ENCODE measurements around the gene KIRREL2.
"Not testable (repeated sequence)": the region's sequence is repeated elsewhere in the genome, so short reads cannot be mapped to it uniquely, and the experiment has no call there.

KIRREL2 gene

DNA sequence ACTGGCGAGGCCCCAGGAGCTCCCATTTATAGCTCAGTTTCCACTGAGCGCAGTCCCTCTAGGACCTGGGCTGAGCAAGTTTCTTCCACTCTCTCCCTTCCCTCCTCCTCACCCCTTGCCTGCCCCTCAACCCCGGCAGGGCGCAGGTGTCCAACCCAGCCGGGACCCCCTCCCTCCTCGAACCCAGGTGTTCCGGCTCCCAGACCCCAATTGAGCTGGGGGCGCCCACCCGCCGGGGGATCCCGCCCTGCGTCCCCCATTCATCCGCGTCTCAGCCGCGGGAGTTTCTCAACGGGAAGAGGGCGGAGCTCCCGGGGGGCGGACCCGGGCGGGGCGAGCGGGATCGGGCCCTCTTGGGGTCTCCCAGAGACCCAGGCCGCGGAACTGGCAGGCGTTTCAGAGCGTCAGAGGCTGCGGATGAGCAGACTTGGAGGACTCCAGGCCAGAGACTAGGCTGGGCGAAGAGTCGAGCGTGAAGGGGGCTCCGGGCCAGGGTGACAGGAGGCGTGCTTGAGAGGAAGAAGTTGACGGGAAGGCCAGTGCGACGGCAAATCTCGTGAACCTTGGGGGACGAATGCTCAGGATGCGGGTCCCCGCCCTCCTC lies at the start of gene KIRREL2:
KIRREL2 (plus strand) TSS at position 366 of the 604 bp plus-strand sequence; CDS start at position 575, 209 bp downstream.
- peak; percentile 24 for DNase-seq

DNA sequence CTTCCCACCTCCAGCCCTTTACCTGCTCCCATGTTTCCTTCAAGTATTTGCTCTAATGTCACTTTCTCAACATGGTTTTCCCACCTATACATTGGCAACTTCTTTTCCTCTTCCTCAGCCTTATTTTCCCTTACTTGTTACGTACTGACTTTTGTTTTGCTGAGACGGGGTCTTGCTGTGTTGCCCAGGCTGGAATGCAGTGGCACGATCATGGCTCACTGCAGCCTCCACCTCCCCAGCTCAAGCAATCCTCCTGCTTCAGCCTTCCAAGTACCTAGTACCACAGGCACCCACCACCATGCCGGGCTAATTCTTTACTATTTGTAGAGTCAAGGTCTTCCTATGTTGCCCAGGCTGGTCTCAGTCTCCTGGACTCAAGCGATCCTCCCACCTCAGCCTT lies 49.1 kb upstream of the KIRREL2 start:
- DNase-seq: no peak

DNA sequence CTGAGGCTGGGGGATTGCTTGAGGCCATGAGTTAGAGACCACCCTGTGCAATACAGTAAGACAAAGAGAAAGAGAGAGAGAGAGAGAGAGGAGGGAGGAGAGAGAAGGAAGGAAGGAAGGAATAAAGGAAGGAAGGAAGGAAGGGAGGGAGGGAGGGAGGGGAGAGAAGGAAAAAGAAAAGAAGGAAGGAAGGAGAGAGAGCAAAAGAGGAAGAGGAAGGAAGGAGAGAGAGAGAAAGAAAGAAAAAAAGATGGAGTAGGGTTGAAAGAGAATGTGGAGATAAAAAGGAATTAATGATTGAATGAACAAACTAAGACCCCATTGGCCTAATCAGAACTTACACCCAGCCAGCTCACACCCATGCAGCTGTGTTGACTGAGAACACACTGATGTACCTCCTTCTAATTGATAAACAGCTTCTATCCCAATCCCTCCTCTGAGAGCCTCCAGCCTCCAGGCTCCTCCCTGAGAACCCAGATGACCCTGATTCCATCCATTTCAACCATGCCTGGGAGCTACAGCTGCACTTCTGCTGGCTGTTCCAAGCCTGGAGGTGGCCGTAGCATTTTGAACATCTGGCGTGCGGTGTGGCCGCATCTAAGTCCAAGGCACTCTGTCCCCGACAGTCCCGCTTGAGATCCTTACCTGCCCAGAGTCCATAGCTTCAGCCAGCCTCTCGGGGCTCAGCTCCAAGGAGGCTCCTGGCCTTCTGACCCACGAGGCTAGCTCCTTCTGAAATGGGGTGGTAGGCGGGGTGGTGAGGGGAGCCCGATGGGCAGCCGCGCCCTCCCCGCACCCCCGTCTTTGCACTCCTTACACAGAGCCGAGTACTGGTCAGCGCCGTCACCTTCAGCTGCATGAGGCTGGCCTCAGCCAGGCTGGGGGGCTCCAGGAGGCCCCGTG lies 45.1 kb upstream of the KIRREL2 start:
- no peak for DNase-seq

DNA sequence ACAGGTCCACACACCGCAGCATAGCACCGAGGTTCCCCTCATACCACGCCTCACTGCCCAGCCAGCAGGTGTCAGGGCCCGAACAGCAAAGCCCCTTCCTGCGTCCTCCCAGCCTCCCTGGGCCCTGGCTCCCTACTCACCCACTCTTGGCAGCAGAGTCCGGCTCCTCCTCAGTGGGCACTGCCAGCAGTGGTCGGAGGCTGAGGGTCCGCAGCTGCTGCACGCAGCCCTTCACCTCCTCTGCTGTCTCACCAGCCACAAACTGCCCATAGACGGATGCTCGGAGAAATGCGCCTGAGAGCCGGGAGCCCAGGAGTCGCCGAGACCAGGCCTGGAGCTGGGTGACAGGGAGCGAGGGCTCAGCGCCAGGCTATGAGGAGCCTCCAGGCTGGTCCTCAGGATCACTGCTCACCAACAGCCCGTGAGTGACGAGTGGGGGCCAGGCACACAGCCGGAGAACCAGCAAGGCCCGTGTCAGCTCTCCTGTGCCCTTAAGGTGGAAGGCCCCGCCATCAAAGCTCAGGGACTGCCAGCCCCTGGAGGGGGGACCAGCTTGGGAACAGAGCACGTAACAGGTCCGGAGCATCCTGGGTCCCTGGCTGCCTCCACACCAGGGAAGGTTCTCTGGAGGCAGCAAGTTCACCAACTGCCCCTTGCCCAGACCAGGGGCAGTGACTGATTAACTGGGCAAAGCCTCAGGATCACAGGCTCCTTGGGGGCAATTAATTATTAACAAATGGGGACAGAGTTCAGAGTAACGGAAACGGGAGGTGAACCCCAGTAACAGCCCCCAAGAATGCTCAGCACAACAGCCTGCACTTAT lies 44.3 kb upstream of the KIRREL2 start, which contains the start of gene PRODH2:
PRODH2 (minus strand) TSS at position 626 of the 823 bp plus-strand sequence; CDS start at position 586, 40 bp downstream.
- DNase-seq: no peak

DNA sequence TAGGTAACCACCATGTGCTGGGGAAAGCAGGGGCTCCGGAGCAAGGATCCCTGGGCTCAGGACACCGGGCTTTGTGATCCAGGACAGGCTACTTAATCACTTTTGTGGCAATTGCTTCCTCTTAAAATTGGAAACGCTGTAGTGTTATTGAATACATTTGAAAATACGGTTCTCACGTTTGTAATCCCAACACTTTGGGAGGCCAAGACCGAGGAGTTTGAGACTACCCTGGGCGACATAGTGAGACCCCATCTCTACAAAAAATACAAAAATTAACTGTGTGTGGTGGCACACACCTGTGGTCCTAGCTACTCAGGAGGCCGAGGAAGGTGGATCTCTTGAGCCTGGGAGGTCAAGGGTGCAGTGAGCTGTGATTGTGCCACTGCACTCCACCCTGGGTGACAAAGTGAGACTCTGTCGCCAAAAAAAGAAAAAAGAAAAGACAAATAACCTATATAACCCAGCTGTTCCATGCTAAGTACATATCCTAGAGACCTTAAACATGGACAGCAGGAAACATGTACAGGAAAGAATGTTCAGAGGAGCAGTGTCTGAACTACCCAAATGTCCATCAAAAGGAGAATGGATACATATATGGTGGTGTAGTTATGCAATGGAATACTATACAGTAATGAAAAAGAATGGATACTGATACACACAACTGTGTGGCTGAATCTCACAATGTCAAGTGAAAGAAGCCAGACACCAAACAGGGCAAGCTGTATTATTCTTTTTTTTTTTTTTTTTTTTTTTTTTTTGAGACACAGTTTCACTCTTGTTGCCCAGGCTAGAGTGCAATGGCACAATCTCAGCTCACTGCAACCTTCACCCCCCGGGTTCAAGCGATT lies 43.4 kb upstream of the KIRREL2 start:
- DNase-seq: no peak

DNA sequence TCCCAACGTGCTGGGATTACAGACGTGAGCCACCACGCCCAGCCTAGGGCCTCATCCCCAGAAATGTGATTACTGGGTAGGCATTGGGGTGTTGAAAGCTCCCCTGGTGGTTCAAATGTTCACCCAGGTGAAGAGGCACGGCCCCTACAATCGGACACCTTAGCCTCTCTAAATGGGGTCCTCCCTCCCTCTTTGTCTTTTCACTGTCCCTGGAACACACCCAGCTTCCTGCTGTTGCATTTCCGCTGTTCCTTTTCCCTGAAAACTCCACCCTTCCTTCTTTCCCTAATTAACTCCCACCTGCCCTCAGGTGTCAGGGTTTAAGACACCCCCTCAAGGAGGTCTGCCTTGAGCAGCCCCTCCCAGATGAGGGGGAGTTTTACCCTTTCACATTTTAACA lies 40.4 kb upstream of the KIRREL2 start:
- no peak for DNase-seq

DNA sequence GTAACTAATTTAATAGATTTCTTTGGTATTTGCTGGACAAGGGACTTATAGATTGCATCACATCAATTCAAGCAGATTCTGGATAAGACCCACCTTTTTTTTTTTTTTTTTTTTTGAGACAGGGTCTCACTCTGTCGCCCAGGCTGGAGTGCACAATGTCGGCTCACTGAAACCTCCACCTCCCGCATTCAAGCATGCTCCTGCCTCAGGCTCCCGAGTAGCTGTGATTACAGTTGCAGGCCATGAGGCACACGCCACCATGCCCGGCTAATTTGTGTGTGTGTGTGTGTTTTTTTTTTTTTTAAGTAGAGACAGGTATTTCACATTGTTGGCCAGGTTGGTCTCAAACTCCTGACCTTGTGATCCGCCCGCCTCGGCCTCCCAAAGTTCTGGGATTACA lies 39.9 kb upstream of the KIRREL2 start:
- DNase-seq: no peak

DNA sequence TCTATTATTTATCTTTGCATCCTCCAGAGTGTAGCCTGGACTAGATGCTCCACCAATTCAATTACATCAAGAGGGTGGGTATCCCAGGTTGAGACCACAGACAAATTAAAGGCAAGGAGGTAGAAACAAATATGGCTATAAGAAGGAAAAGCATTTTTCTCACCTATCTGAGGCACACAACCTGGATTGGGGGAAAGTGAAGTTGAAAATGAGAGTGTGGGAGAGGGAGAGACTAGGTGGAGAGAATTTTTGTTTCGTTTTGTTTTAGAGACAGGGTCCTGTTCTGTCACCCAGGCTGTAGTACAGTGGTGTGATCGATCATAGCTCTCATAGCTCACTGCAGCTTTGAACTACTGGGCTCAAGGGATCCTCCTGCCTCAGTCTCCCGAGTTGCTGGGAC lies 38.3 kb upstream of the KIRREL2 start:
- DNase-seq: no peak

DNA sequence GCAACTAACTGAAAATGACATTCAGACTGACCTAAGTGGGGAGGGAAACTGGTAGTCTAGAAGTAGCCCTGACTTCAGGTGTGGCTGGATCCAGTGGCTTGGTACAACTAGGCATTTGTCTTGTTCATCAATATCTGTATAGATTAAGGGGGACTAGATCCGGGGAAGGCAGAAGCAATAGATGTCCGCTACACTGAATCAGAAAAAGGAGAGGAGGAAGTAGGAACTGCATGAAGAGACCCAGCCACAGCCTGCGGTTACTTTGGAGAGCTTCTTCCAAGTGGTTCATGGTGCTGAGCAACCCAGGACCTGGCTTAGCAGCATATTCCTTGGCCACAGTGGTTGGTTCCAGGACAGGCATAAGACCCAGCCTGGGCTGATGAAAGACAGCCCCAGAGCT lies 34.1 kb upstream of the KIRREL2 start:
- no peak for DNase-seq

DNA sequence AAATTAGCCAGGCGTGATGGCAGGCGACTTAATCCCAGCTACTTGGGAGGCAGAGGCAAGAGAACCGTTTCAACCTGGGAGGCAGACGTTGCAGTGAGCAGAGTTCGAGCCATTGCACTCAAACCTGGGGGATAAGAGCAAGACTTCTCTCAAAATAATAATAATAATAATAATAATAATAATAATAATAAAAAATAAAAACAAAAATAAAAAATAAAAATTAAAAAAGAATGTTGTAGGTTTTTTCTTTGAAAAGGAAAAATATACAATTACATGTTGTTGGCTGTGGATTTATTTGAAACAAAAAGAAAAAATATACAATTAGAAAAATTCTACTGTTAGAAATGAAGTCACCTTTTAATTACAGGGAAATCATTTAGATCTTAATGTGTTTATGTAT lies 32.6 kb upstream of the KIRREL2 start:
- no peak for DNase-seq

DNA sequence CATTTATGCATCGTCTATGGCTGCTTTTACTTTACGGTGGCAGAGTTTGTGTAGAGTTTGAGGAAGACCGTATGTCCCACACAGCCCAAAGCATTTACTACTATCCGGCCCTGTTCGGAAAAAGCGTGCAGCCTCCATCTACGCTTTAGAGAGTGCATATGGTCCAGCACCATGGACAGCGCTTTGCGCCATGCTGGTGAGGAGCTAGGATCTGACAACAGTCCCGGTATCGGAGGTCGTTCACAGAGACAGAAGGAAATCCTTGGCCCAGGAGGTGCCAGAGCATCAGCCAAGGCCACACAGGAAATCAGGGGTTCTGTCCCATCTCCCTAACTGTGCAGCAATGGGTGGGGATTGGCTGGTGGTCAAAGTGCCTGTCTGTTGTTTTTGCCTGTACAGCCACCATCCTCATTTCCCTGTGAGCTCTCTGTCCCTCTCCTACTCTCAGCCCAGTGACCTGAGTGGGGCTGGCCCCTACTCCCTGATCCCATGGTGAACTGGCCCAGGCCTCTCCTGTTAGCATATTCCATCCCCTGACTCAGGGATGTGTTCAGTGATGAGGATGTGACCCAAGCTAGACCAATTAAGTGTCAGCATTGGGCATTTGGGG lies 27.9 kb upstream of the KIRREL2 start:
- DNase-seq: peak; percentile 56

DNA sequence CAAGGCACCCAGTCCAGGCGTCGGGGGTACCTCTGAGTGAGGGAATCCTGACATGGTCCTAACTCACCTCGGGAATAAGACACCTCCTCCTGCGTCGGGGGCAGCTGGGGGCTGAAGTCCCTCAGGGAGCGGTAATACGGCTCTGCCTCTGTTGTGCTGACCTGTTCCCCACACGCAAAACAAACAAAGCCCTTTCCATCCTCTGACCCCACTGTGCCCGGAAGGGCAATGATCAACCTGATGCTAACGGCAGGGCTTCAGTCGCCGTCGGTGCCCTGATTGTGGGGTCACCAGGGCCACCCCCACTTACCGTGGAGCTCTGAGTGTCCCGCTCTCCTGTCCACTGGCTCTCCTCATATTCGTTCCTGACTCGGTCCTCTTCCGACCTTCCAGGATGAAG lies 25.7 kb upstream of the KIRREL2 start:
- no peak for DNase-seq

DNA sequence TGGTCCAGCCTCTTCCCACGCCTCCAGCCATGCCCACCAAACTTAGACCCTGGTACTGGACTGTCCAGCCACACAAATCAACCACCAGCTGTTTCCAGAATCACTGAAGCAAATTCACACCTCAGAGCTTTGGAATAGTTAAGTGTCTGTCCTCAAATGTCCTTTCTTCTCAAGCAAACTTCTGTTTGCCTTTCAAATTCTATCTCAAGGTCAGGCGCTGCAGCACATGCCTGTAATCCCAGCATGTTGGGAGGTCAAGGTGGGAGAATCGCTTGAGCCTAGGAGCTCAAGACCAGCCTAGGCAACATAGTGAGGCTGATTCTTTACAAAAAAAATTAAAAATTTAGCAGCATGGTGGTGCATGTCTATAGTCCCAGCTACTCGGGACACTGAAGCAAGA lies 24.7 kb upstream of the KIRREL2 start:
- no peak for DNase-seq

DNA sequence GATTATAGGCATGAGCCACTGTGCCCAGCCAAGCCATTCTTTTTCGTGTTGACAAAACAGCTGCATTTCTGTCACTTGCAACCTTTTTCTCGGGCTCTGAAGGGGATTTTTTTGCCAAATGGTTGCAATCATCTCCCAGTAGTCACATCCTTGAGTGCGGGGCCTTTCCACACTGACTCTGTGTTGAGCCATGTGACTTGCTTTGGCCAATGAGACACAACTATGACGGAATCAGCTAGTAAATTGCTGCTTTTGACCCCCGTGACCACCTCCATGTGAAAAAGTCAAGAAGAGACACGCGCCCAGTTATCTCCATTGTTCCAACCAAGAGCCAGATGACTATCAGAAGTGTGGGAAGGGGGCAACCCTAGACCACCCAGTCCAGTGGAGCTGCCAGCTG lies 22.7 kb upstream of the KIRREL2 start:
- no peak for DNase-seq

DNA sequence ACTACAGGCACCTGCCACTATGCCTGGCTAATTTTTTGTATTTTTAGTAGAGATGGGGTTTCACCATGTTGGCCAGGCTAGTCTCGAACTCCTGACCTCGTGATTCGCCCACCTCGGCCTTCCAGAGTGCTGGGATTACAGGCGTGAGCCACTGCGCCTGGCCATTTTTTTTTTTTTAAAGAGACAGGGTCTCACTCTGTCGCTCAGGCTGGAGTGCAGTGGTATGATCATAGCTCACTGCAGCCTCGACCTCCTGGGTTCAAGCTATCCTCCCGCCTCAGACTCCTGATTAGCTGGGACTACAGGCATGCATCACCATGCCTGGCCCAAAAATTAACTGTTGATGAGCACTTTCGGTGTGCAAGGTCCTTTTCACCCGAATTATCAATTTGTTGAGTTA lies 20.6 kb upstream of the KIRREL2 start:
- not testable (repeated sequence) for DNase-seq

DNA sequence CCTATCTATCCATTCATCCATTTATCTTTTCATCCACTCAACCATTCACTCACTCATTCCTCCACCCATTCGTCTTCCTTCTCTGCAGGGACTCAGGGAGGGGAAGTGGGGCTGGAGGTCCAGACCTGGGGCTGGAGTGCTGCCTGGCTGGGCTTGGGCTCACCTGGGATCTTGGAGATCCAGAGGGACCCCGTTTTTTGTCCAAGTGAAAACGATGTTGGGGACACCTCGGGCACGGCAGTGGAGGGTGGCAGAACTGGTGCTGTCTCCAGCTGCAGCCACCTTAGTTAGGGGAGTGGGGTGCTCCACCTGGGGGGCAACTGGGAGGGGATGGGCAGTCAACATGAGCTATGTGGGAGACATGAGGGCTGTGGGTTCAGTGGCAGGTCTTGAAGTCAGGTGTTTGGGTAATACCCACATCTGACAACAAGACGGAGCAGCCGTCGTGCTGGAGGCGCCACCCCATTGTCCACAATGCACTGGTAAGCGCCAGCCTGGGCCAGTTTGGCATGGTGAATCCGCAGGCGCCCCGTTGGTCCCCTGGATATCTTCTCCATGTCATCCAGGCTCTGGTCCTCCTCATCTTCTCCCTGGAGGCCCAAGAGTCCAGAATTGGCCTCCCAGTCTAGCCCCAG lies 14.6 kb upstream of the KIRREL2 start:
- no peak for DNase-seq

DNA sequence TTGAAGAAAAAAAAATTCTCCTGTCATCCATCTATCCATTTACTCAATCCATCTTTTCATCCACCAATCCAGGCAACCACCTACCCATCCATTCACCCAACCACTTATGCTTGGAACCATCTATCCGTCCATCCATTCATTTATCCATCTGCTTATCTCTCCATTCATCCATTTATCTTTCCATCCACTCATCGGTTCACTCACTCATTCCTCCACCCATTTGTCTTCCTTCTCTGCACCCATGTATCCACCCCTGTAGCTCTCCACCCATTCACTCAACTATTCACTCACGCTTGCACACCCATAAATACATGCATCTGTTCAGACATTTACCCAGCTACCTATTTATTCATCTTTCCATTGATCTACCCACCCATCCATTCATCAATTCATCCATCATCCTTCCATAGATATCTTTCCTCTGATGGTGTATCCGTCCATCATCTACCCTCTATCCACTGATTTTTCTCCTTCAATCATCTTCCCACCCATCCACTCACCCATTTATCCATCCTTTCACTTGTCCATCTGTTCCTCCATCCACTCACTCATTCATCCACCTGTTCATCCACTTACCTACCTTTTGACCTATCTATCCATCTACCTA lies 13.9 kb upstream of the KIRREL2 start:
- DNase-seq: no peak

DNA sequence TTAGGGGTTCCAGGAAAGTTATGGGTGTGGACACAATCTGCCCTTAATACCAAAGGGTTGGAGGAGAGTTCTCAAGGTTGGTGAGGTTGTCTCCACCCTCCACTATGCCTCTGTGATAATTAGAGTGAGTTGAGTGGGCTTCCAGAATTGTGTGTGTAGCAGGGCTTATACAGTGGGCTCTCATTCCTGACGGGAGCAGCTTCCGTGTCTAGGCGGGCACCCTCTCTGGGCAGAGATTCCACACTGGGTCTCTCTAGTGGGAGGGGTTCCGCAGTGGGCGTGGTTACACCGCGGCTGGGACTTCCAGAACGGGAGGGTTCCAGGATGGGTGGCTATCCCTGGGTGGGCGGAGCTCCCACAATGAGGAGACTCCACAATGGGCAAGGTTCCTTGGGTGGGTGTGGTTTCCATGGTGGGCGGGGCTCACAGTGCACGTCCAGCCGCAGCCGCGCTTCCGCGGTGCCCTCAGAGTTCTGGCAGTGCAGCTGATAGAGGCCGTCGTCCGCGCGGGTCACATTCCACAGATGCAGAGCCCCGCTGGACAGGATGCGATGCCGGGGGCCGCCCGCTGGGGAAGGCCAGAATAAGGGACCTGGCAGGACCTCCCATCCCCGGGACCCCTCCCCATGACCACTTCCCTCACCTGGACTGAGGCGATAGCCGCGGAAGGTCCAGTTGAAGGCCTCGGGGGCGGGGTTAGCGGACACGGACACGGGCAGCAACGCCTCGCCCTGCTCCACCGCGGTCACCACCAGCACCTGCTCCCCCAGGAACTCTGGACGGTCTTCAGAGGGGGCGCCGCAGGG lies 12.8 kb upstream of the KIRREL2 start:
- no peak for DNase-seq

DNA sequence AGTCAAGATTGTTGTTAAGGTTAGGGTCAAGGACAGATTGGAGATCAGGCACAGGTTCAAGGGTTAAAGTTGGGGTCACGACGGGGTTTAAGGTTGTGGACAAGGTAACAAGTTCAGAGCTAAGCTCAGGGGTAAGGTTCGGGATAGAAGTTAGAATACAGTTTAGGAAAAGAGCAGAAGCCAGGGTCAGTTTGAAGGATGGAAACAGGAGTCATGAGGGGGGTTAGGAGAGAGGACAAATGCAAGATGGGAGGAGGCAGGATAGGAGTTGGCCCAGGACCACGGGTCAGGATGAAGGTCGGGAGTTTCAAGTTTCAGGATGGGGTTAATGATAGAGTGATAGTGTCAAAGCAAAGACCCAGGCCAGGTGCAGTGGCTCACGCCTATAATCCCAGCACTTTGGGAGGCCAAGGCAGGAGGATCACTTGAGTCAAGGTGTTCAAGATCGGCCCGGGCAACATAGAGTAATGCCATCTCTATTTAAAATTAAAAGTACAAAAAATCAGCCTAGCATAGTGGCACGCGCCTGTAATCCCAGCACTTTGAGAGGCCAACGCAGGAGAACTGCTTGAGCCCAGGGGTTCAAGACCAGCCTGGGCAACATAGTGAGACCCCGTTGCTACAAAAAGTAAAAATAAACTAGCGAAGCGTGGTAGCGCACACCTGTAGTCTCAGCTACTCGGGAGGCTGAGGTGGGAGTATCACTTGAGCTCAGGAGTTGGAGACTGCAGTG lies 12.1 kb upstream of the KIRREL2 start:
- no peak for DNase-seq

All from activated CD4-positive, alpha-beta T cell treated with anti-CD3 and anti-CD28 coated beads, Interleukin-2, Interleukin-6, amounts not matched to agents 100 ng/mL and 50 ng/mL, durations not matched to agents 16 hours and 8 hours (primary cell).